ENCODE measurements around the gene TRAM2. TPM values are rescaled to one million over a fixed set of nuclear protein-coding genes. Genes with fewer than 3 reads are reported as not detected.

TRAM2 gene
- total RNA-seq, 1 experiment from 2014 or later = 21.3 TPM

DNA sequence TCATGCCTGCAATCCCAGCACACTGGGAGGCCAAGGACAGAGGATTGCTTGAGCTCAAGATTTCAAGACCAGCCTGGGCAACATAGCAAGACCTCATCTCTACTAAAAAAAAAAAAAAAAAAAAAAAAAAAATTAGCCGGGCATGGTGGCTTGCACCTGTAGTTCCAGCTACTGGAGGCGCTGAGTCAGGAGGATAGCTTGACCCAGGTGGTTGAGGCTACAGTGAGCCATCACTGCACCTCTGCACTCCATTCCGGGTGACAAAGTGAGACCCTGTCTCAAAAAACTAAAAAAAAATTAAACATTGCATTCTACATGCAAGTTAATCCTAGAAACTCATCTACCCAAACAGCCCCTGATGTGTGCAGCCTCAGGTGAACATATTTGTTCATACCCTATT lies 7.3 kb upstream of the TRAM2 start (continued):
- TF ChIP-seq ATF3 (IDR thresholded peaks at IDR 0.05) = no peak

DNA sequence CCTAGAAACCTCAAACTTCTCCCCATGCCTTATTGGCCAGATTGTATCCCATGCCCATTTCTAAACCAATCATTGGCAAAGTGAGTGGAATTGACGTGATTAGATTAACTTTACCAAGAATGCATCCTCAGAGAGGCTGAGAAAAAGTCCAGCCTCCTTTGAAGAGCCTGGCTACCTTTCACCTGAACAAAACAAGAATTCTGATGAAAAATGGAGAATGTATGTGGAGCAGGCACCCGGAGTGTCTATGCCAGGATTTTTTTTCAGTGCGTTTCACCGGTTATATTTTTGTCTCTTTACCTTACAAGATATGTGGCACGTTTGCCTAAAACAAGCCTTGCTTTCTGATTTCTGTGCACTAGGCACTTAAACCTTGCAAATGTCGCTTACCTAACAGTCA lies 6.1 kb upstream of the TRAM2 start:
- H3K4me3 ChIP-seq (replicated peaks in 1 of 2; ENCODE audit: low read depth in 1 of 2, low read length in 2 of 2) = no peak overlapping the region
- TF ChIP-seq ZBTB33 (IDR thresholded peaks at IDR 0.05; ENCODE audit: extremely low read depth, insufficient replicate concordance, low read length) (no peak), SP1 (IDR thresholded peaks at IDR 0.05; ENCODE audit: low read depth) (no peak), ZFX (IDR thresholded peaks at IDR 0.05) (no peak), EGR1 (IDR thresholded peaks at IDR 0.05; ENCODE audit: low read depth) (no peak), SIN3A (IDR thresholded peaks at IDR 0.05; ENCODE audit: low read depth) (no peak), MAX (IDR thresholded peaks at IDR 0.05) (no peak), ZNF274 (IDR thresholded peaks at IDR 0.05; ENCODE audit: low read depth, low read length) (no peak), RAD21 (IDR thresholded peaks at IDR 0.05; ENCODE audit: low read depth) (no peak), CEBPB (IDR thresholded peaks at IDR 0.05; ENCODE audit: low read depth) (no peak), YY1 (IDR thresholded peaks at IDR 0.05; ENCODE audit: extremely low read depth, insufficient replicate concordance, low read depth, low read length) (no peak), POLR2A (IDR thresholded peaks at IDR 0.05; ENCODE audit: borderline replicate concordance, extremely low read depth, insufficient read depth, insufficient read length) (no peak), SRF (IDR thresholded peaks at IDR 0.05; ENCODE audit: low read depth) (no peak), ATF3 (IDR thresholded peaks at IDR 0.05) (no peak), JUND (IDR thresholded peaks at IDR 0.05) (no peak)
- no peak overlapping the region for H3K4me2 ChIP-seq (ENCODE audit: low read length)
- intact Hi-C loops (cut with micrococcal nuclease) = no loop called here
- no TSS peak for BruUV-seq (replicated peaks)
- H3K4me1 ChIP-seq (ENCODE audit: control insufficient read depth in 1 of 2, insufficient read depth in 2 of 2, low read length in 2 of 2) = peaks cover 1 to 2% of the 10 kb centered on the region in 2 experiments; a peak in 2 of 4 replicates
- RAD21 ChIA-PET (ENCODE audit: low non-redundant PET in 1 of 2, low total read pairs in 2 of 2, uncharacterized antibody in 2 of 2, unreplicated experiment in 2 of 2) = no interaction called here
- H2AFZ ChIP-seq (ENCODE audit: low read depth, low read length, poor library complexity, severe bottlenecking) = no peak overlapping the region
- CTCF ChIA-PET = no interaction called here
- POLR2A ChIA-PET = no interaction called here
- no peaks in the 10 kb centered on the region for H3K36me3 ChIP-seq (ENCODE audit: control insufficient read depth in 1 of 2, insufficient read depth in 2 of 2, low read length in 2 of 2)
- DNase-seq (ENCODE audit: low read depth, low spot score) (no peak), ATAC-seq (no peak)
- H4K20me1 ChIP-seq (ENCODE audit: insufficient read depth) = no peaks in the 10 kb centered on the region
- H3K9me3 ChIP-seq (ENCODE audit: control insufficient read depth in 1 of 2, insufficient read depth in 1 of 2, low read depth in 1 of 2, low read length in 2 of 2) = no peaks in the 10 kb centered on the region
- no peaks in the 10 kb centered on the region for H3K79me2 ChIP-seq (ENCODE audit: insufficient read depth, low read length)
- H3K27ac ChIP-seq (ENCODE audit: low read depth, low read length) = no peak overlapping the region
- no peak overlapping the region for H3K9ac ChIP-seq (ENCODE audit: low read length)
- no peaks in the 10 kb centered on the region for H3K27me3 ChIP-seq (ENCODE audit: insufficient read depth, low read length)
- no peaks in the 10 kb centered on the region for H3K9me2 ChIP-seq (ENCODE audit: insufficient read depth)
